Esophagus (tissue), 2 donors: Measurements from ENCODE around the gene HIVEP2. TPM values are rescaled to one million over a fixed set of nuclear protein-coding genes. Genes with fewer than 3 reads are reported as not detected.

Source experiments
- H3K27ac ChIP-seq, 2 donors: one replicate each; pipeline ENCODE4 v1.5.1; 2013; ENCODE audit warnings: low read depth in 2 of 2, mild to moderate bottlenecking in 2 of 2, inconsistent platforms in 1 of 2, low read length in 1 of 2, moderate library complexity in 1 of 2
- H3K27me3 ChIP-seq, 2 donors: one replicate each; pipeline ENCODE4 v1.6.1; 2013; ENCODE audit warnings: low read length in 2 of 2, control low read depth in 1 of 2, mild to moderate bottlenecking in 1 of 2; ENCODE audit not compliant: insufficient read depth in 2 of 2, control insufficient read depth in 1 of 2
- H3K36me3 ChIP-seq, 2 donors: one replicate each; pipeline ENCODE4 v1.6.1; 2013; ENCODE audit warnings: low read length in 1 of 2; ENCODE audit not compliant: control insufficient read depth in 2 of 2, insufficient read depth in 2 of 2
- H3K4me1 ChIP-seq, 2 donors: one replicate each; pipeline ENCODE4 v1.6.1; 2013; ENCODE audit warnings: low read length in 1 of 2; ENCODE audit not compliant: control insufficient read depth in 2 of 2, insufficient read depth in 2 of 2
- H3K4me3 ChIP-seq, 2 donors: one replicate each; pipeline ENCODE4 v1.5.1; 2013; ENCODE audit warnings: low read length in 2 of 2, mild to moderate bottlenecking in 2 of 2, low read depth in 1 of 2, moderate library complexity in 1 of 2
- H3K9me3 ChIP-seq, 2 donors: one replicate each; pipeline ENCODE4 v1.6.1; 2013; ENCODE audit warnings: mild to moderate bottlenecking in 2 of 2, low read depth in 1 of 2, low read length in 1 of 2, moderate library complexity in 1 of 2; ENCODE audit not compliant: control insufficient read depth in 2 of 2, insufficient read depth in 1 of 2
- WGBS, 2 donors: extraction: QIAGEN DNeasy Blood & Tissue Kit; methylation state at CpG; one replicate each; pipeline ENCODE4 v1.1.7; 2013; 5-methylcytosine and 5-hydroxymethylcytosine counted together
- polyA plus RNA-seq, 2 donors: library from polyadenylated mRNA; stranded (reverse); fragments of 200-250 nt; gene quantifications; one replicate each; pipeline ENCODE4 v1.2.3, GENCODE V29; 2013
- donor health status: healthy with polysubstance abuse.
- donor health status: Bipolar disorder and iron deficiency.

The HIVEP2 gene
- polyA plus RNA-seq, 2 donors = 3.0 to 4.8 TPM

- Histone ChIP-seq H3K27me3 (no peaks in the 10 kb centered on the region), H3K36me3 (no peaks in the 10 kb centered on the region), H3K4me1 (no peaks in the 10 kb centered on the region), H3K9me3 (no peaks in the 10 kb centered on the region), H3K4me3 (no peak overlapping the region), H3K27ac (no peak overlapping the region)
- WGBS, 2 donors = 35 to 52% methylated on average over 1 of the region's 1 CpG
Observed at GRCh38 chr6:142874676-142875075, 70.3 kb downstream of the HIVEP2 start.

DNA sequence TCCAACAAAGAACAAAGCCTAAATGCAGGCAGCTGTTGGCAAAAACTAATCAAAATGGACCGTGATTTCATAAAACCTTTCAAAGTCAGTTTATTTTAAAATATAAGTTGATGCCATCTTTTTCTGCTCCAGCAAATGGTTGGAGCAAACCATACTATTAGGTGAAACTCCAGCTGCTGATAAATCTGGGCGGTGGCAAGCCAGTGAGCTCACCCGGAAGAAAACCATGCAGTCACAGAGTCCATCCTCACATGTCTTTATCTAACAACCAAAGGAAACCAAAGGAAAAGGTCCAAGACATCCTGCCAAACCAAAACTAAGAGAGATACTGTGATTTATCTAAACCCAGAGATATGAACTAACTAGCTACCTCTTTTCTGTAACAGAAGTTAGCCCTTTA lies 72.6 kb downstream of the HIVEP2 start:
- H3K4me3 ChIP-seq = no peak overlapping the region
- no peak overlapping the region for H3K27ac ChIP-seq
- 48 to 67% methylated on average over 3 of the region's 3 CpGs for WGBS, 2 donors
- H3K9me3 ChIP-seq = no peaks in the 10 kb centered on the region
- H3K36me3 ChIP-seq = no peaks in the 10 kb centered on the region
- H3K4me1 ChIP-seq = no peaks in the 10 kb centered on the region
- no peaks in the 10 kb centered on the region for H3K27me3 ChIP-seq

DNA sequence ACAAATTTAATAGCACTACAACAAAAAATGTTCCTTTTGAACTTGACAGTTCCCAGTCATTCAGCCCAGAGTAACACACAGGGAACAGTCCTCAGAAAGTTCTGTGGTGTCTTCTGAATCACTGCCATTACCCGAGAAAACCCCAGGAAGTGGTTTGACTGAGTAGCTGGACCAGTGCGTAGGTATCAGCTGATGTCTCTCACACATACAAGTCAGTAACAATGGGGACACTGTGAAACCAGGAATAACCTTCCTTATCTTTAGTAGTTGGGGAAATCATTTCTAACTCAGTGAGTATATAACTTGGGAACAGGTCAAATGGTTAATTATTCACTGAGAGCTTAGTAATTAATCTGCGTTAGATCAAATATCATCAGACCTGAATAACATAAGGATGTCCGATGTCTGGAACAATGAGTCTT lies 73.1 kb downstream of the HIVEP2 start:
- H3K27me3 ChIP-seq = no peaks in the 10 kb centered on the region
- WGBS, 2 donors = 41 to 50% methylated on average over 4 of the region's 4 CpGs
- no peaks in the 10 kb centered on the region for H3K36me3 ChIP-seq
- H3K27ac ChIP-seq = peak overlapping the region in 1 of 2 donors; percentile 55
- H3K9me3 ChIP-seq = no peaks in the 10 kb centered on the region
- H3K4me3 ChIP-seq = no peak overlapping the region
- H3K4me1 ChIP-seq = no peaks in the 10 kb centered on the region

GRCh38 chr6:142870787-142871415 lies 74.1 kb downstream of the HIVEP2 start:
- 83 to 96% methylated on average over 4 of the region's 4 CpGs for WGBS, 2 donors
- Histone ChIP-seq H3K4me1 (no peaks in the 10 kb centered on the region), H3K4me3 (no peak overlapping the region), H3K27me3 (no peaks in the 10 kb centered on the region), H3K27ac (no peak overlapping the region), H3K36me3 (no peaks in the 10 kb centered on the region), H3K9me3 (no peaks in the 10 kb centered on the region)

DNA sequence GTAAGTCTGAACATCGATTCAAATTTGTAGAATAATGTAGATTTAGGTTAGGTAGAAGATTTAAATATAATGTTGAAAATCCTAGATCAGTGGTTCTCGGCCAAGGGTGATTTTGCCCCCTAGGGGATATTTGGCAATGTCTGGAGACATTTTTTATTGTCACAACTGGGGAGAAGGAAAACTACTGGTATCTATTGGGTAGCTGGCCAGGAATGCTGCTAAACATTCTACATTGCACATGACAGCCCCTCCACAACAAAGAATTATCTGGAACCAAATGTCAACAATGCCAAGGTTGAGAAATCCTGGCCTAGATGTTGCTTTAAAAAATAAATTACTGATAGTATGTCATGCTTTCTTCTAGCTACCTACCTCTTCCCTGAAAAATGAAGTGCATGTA lies 76.1 kb downstream of the HIVEP2 start:
- no peak overlapping the region for H3K4me3 ChIP-seq
- H3K4me1 ChIP-seq = no peaks in the 10 kb centered on the region
- H3K27ac ChIP-seq = no peak overlapping the region
- no peaks in the 10 kb centered on the region for H3K36me3 ChIP-seq
- 88 to 90% methylated on average over 2 of the region's 2 CpGs for WGBS, 2 donors
- no peaks in the 10 kb centered on the region for H3K9me3 ChIP-seq
- no peaks in the 10 kb centered on the region for H3K27me3 ChIP-seq

- no peaks in the 10 kb centered on the region for H3K27me3 ChIP-seq
- no peaks in the 10 kb centered on the region for H3K36me3 ChIP-seq
- H3K4me3 ChIP-seq = no peak overlapping the region
- WGBS, 2 donors = 31 to 43% methylated on average over 5 of the region's 5 CpGs
- H3K27ac ChIP-seq = no peak overlapping the region
- H3K4me1 ChIP-seq = no peaks in the 10 kb centered on the region
- H3K9me3 ChIP-seq = no peaks in the 10 kb centered on the region
Observed at GRCh38 chr6:142867988-142868812, 76.8 kb downstream of the HIVEP2 start.

DNA sequence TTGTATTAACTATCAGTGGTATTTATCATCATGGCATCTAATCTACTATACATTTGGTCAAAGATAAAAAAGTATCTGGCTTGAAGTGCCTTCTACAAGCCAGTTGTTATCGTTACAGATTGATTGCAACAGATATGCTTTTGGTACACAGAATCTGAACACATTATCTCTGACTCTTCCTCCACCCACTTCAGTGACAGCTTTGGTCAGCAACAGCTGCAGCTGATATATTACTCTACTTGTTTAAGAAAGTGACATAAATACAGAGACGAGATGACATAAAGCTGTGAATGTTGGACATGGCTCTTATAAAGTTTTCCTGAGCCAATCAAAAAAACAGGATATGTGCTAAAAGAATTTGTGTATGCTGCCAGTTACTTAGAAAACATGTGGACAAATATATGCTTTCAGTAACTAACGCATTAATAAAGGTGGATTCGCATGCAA lies 77.6 kb downstream of the HIVEP2 start:
- H3K27ac ChIP-seq = no peak overlapping the region
- no peaks in the 10 kb centered on the region for H3K36me3 ChIP-seq
- no peaks in the 10 kb centered on the region for H3K9me3 ChIP-seq
- no peak overlapping the region for H3K4me3 ChIP-seq
- WGBS, 2 donors = 48 to 61% methylated on average over 4 of the region's 4 CpGs
- H3K27me3 ChIP-seq = no peaks in the 10 kb centered on the region
- no peaks in the 10 kb centered on the region for H3K4me1 ChIP-seq

DNA sequence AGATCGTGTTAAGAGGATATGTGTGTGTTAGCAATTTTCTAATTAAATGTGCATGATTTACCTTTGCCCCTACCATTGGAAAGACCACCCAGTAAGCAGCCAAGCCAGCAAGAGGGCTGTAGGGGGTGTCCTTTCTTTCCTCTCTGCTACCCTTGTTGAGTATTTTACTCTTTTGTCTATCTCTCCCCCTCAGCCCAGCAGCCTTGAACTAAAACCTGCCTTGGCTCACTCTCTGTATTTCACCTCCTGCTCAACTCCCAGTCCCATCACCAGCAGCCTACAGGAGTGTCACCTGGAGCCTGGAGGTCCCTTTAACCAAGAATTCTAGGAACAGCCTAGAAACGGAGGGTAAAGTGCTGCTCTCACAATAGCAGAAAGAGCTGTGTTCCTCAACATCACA lies 81.0 kb downstream of the HIVEP2 start:
- Histone ChIP-seq H3K4me1 (no peaks in the 10 kb centered on the region), H3K36me3 (no peaks in the 10 kb centered on the region), H3K27ac (no peak overlapping the region), H3K27me3 (no peaks in the 10 kb centered on the region), H3K4me3 (no peak overlapping the region), H3K9me3 (no peaks in the 10 kb centered on the region)
- 68 to 69% methylated on average over 2 of the region's 2 CpGs for WGBS, 2 donors

GRCh38 chr6:142861711-142862110 lies 83.3 kb downstream of the HIVEP2 start:
- Histone ChIP-seq H3K27me3 (no peaks in the 10 kb centered on the region), H3K27ac (no peak overlapping the region), H3K9me3 (no peaks in the 10 kb centered on the region), H3K4me3 (no peak overlapping the region), H3K4me1 (peaks cover 0 to 2% of the 10 kb centered on the region in 2 donors), H3K36me3 (no peaks in the 10 kb centered on the region)
- WGBS, 2 donors = 74 to 75% methylated on average over 3 of the region's 3 CpGs

DNA sequence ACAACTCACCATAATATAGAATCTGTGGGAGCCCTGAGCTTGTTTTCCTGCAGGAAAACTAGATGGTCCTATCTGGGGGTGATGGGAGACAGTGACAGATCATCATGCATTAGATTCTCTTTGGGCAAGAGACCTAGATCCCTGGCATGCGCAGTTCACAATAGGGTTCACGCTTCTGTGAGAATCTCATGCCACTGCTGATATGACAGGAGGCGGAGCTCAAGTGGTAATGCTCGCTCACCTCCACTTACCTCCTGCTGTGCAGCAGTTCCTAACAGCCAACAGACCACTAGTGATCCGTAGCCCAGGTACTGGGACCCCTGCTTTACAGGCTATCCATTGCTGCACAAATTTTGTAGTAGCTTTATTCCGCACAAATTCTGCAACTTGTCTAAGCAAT lies 84.5 kb downstream of the HIVEP2 start:
- Histone ChIP-seq H3K27ac (no peak overlapping the region), H3K4me3 (no peak overlapping the region), H3K9me3 (no peaks in the 10 kb centered on the region), H3K27me3 (no peaks in the 10 kb centered on the region), H3K36me3 (no peaks in the 10 kb centered on the region), H3K4me1 (peaks cover 0 to 2% of the 10 kb centered on the region in 2 donors)
- 93 to 96% methylated on average over 6 of the region's 6 CpGs for WGBS, 2 donors
